ENCODE results near the gene SYT2.

SYT2 gene

GRCh38 chr1:202680586-202681352 lies 29.5 kb downstream of the SYT2 start:
- DNase-seq = peak; percentile 6
- H3K27ac Mint-ChIP-seq = no peak overlapping the region
- no peaks in the 10 kb centered on the region for H3K36me3 Mint-ChIP-seq
- H3K27me3 Mint-ChIP-seq = peaks cover 51% of the 10 kb centered on the region
- H3K9me3 Mint-ChIP-seq = no peaks in the 10 kb centered on the region
- no peaks in the 10 kb centered on the region for H3K4me1 Mint-ChIP-seq
- H3K4me3 Mint-ChIP-seq = no peak overlapping the region
- CTCF ChIA-PET = interaction anchor here (2.3 to 2.5 kb wide), 2 partner anchors 11 to 22 kb away, joined by 7 to 9 read pairs; no protein-coding TSS in a partner anchor

- H3K27me3 Mint-ChIP-seq = peaks cover 41% of the 10 kb centered on the region
- DNase-seq = no peak
- CTCF ChIA-PET = interaction anchor here (2.3 kb wide), 1 partner anchor 21 kb away, joined by 7 read pairs; no protein-coding TSS in a partner anchor
- H3K36me3 Mint-ChIP-seq = no peaks in the 10 kb centered on the region
- no peak overlapping the region for H3K27ac Mint-ChIP-seq
- no peak overlapping the region for H3K4me3 Mint-ChIP-seq
- no peaks in the 10 kb centered on the region for H3K4me1 Mint-ChIP-seq
- H3K9me3 Mint-ChIP-seq = no peaks in the 10 kb centered on the region
These were observed 30.7 kb downstream of the SYT2 start for GRCh38 chr1:202679406-202680177.

- Mint-ChIP-seq H3K27ac (no peak overlapping the region), H3K4me3 (no peak overlapping the region), H3K36me3 (no peaks in the 10 kb centered on the region), H3K27me3 (peaks cover 38% of the 10 kb centered on the region), H3K4me1 (no peaks in the 10 kb centered on the region), H3K9me3 (peaks cover under 1% of the 10 kb centered on the region)
- CTCF ChIA-PET = no interaction called here
- DNase-seq = peak; percentile 14
These were observed 32.8 kb downstream of the SYT2 start for GRCh38 chr1:202677433-202677832.

GRCh38 chr1:202673531-202673930 lies 36.7 kb downstream of the SYT2 start:
- DNase-seq = no peak
- Mint-ChIP-seq H3K4me3 (no peak overlapping the region), H3K9me3 (peaks cover 2% of the 10 kb centered on the region), H3K4me1 (no peaks in the 10 kb centered on the region), H3K27me3 (peaks cover 6% of the 10 kb centered on the region), H3K27ac (no peak overlapping the region), H3K36me3 (no peaks in the 10 kb centered on the region)
- CTCF ChIA-PET = no interaction called here

- Mint-ChIP-seq H3K9me3 (peaks cover 2% of the 10 kb centered on the region), H3K4me1 (no peaks in the 10 kb centered on the region), H3K4me3 (no peak overlapping the region), H3K27me3 (peaks cover 4% of the 10 kb centered on the region), H3K27ac (no peak overlapping the region), H3K36me3 (no peaks in the 10 kb centered on the region)
- no peak for DNase-seq
- CTCF ChIA-PET = interaction anchor here (0.5 kb wide), 1 partner anchor 241 kb away, joined by 3 read pairs; no protein-coding TSS in a partner anchor
These were observed 38.9 kb downstream of the SYT2 start for GRCh38 chr1:202671399-202671798.

GRCh38 chr1:202665417-202665816 lies 44.8 kb downstream of the SYT2 start:
- CTCF ChIA-PET = no interaction called here
- no peak for DNase-seq
- H3K4me3 Mint-ChIP-seq = no peak overlapping the region
- H3K9me3 Mint-ChIP-seq = no peaks in the 10 kb centered on the region
- no peak overlapping the region for H3K27ac Mint-ChIP-seq
- H3K4me1 Mint-ChIP-seq = peaks cover 3% of the 10 kb centered on the region
- peaks cover 28% of the 10 kb centered on the region for H3K27me3 Mint-ChIP-seq
- no peaks in the 10 kb centered on the region for H3K36me3 Mint-ChIP-seq

GRCh38 chr1:202664083-202664482 lies 46.2 kb downstream of the SYT2 start:
- H3K27ac Mint-ChIP-seq = no peak overlapping the region
- no peak for DNase-seq
- H3K9me3 Mint-ChIP-seq = no peaks in the 10 kb centered on the region
- H3K36me3 Mint-ChIP-seq = no peaks in the 10 kb centered on the region
- H3K27me3 Mint-ChIP-seq = peaks cover 38% of the 10 kb centered on the region
- no peak overlapping the region for H3K4me3 Mint-ChIP-seq
- peaks cover 3% of the 10 kb centered on the region for H3K4me1 Mint-ChIP-seq
- CTCF ChIA-PET = interaction anchor here (0.9 kb wide), 1 partner anchor 390 kb away, joined by 3 read pairs; no protein-coding TSS in a partner anchor

- no peak for DNase-seq
- CTCF ChIA-PET = no interaction called here
- Mint-ChIP-seq H3K4me1 (peaks cover 3% of the 10 kb centered on the region), H3K36me3 (no peaks in the 10 kb centered on the region), H3K27me3 (peaks cover 48% of the 10 kb centered on the region), H3K9me3 (no peaks in the 10 kb centered on the region), H3K27ac (no peak overlapping the region), H3K4me3 (no peak overlapping the region)
These were observed 47.1 kb downstream of the SYT2 start for GRCh38 chr1:202663131-202663530.

GRCh38 chr1:202662081-202662480 lies 48.2 kb downstream of the SYT2 start:
- H3K36me3 Mint-ChIP-seq = no peaks in the 10 kb centered on the region
- no peak for DNase-seq
- H3K27me3 Mint-ChIP-seq = peaks cover 58% of the 10 kb centered on the region
- CTCF ChIA-PET = no interaction called here
- H3K4me3 Mint-ChIP-seq = no peak overlapping the region
- H3K27ac Mint-ChIP-seq = no peak overlapping the region
- no peaks in the 10 kb centered on the region for H3K9me3 Mint-ChIP-seq
- peaks cover 3% of the 10 kb centered on the region for H3K4me1 Mint-ChIP-seq

GRCh38 chr1:202661136-202661845 lies 49.0 kb downstream of the SYT2 start:
- Mint-ChIP-seq H3K27ac (no peak overlapping the region), H3K4me3 (no peak overlapping the region), H3K9me3 (no peaks in the 10 kb centered on the region), H3K27me3 (peaks cover 64% of the 10 kb centered on the region), H3K36me3 (no peaks in the 10 kb centered on the region), H3K4me1 (peaks cover 3% of the 10 kb centered on the region)
- no peak for DNase-seq
- CTCF ChIA-PET = interaction anchor here (0.9 kb wide), 1 partner anchor 9 kb away, joined by 3 read pairs; no protein-coding TSS in a partner anchor

GRCh38 chr1:202659974-202660373 lies 50.3 kb downstream of the SYT2 start:
- Mint-ChIP-seq H3K27ac (no peak overlapping the region), H3K4me3 (no peak overlapping the region), H3K9me3 (no peaks in the 10 kb centered on the region), H3K36me3 (no peaks in the 10 kb centered on the region), H3K4me1 (peaks cover 3% of the 10 kb centered on the region), H3K27me3 (peaks cover 71% of the 10 kb centered on the region)
- CTCF ChIA-PET = interaction anchor here (0.6 to 2.4 kb wide), 2 partner anchors 21 to 328 kb away, joined by 3 to 7 read pairs; no protein-coding TSS in a partner anchor
- DNase-seq = no peak

- no peaks in the 10 kb centered on the region for H3K9me3 Mint-ChIP-seq
- CTCF ChIA-PET = interaction anchor here (2.4 kb wide), 1 partner anchor 21 kb away, joined by 7 read pairs; no protein-coding TSS in a partner anchor
- H3K4me3 Mint-ChIP-seq = no peak overlapping the region
- H3K4me1 Mint-ChIP-seq = peaks cover 3% of the 10 kb centered on the region
- peaks cover 75% of the 10 kb centered on the region for H3K27me3 Mint-ChIP-seq
- H3K36me3 Mint-ChIP-seq = no peaks in the 10 kb centered on the region
- no peak for DNase-seq
- no peak overlapping the region for H3K27ac Mint-ChIP-seq
These were observed 50.7 kb downstream of the SYT2 start for GRCh38 chr1:202659541-202659940.

GRCh38 chr1:202658769-202659168 lies 51.5 kb downstream of the SYT2 start:
- Mint-ChIP-seq H3K4me1 (no peaks in the 10 kb centered on the region), H3K27me3 (peaks cover 78% of the 10 kb centered on the region), H3K27ac (no peak overlapping the region), H3K36me3 (no peaks in the 10 kb centered on the region), H3K9me3 (no peaks in the 10 kb centered on the region), H3K4me3 (no peak overlapping the region)
- no peak for DNase-seq
- CTCF ChIA-PET = interaction anchor here (2.4 kb wide), 1 partner anchor 22 kb away, joined by 7 read pairs; no protein-coding TSS in a partner anchor

GRCh38 chr1:202658251-202658759 lies 51.9 kb downstream of the SYT2 start:
- H3K4me1 Mint-ChIP-seq = no peaks in the 10 kb centered on the region
- CTCF ChIA-PET = interaction anchor here (2.4 kb wide), 1 partner anchor 22 kb away, joined by 7 read pairs; no protein-coding TSS in a partner anchor

More at GRCh38 chr1:202658251-202658759, 51.9 kb downstream of the SYT2 start:
- peaks cover 78% of the 10 kb centered on the region for H3K27me3 Mint-ChIP-seq
- no peak overlapping the region for H3K27ac Mint-ChIP-seq
- no peaks in the 10 kb centered on the region for H3K9me3 Mint-ChIP-seq
- no peaks in the 10 kb centered on the region for H3K36me3 Mint-ChIP-seq
- no peak overlapping the region for H3K4me3 Mint-ChIP-seq
- DNase-seq = no peak

All from activated naive CD4-positive, alpha-beta T cell treated with anti-CD3 and anti-CD28 coated beads, Interleukin-2, amount 10 ng/mL, durations not matched to agents 7 days and 5 days (primary cell).